GM13976 (cell line): ENCODE results near the gene IFIT1.
"Not testable (repeated sequence)": the region's sequence is repeated elsewhere in the genome, so short reads cannot be mapped to it uniquely, and the experiment has no call there.

Experiments used
- DNase-seq: peaks from one replicate; pipeline ENCODE4 v3.0.0; 2012; ENCODE audit warnings: low spot score
- in situ Hi-C: fragments of 300-500 bp; cut with MboI; formaldehyde crosslinking; loops from one replicate; pipeline ENCODE4 v1.12.0; 2022; ENCODE audit warnings: low sequenced_read_pairs, mixed read lengths, inconsistent platforms; ENCODE audit not compliant: unreplicated experiment
- TF ChIP-seq, protein P1 (sequence below): IDR thresholded peaks from 2 replicates; pipeline ENCODE4 v1.5.1; 2012; ENCODE audit warnings: borderline replicate concordance, mild to moderate bottlenecking; ENCODE audit not compliant: insufficient read depth; ENCODE audit errors: extremely low read depth, missing control alignments, control extremely low read depth

IFIT1 gene

GRCh38 chr10:89395141-89395540 is 2.7 kb downstream of the IFIT1 start:
- in situ Hi-C loops = no loop called here
- TF ChIP-seq, protein P1, sequence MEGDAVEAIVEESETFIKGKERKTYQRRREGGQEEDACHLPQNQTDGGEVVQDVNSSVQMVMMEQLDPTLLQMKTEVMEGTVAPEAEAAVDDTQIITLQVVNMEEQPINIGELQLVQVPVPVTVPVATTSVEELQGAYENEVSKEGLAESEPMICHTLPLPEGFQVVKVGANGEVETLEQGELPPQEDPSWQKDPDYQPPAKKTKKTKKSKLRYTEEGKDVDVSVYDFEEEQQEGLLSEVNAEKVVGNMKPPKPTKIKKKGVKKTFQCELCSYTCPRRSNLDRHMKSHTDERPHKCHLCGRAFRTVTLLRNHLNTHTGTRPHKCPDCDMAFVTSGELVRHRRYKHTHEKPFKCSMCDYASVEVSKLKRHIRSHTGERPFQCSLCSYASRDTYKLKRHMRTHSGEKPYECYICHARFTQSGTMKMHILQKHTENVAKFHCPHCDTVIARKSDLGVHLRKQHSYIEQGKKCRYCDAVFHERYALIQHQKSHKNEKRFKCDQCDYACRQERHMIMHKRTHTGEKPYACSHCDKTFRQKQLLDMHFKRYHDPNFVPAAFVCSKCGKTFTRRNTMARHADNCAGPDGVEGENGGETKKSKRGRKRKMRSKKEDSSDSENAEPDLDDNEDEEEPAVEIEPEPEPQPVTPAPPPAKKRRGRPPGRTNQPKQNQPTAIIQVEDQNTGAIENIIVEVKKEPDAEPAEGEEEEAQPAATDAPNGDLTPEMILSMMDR = no peak
- no peak for DNase-seq

- TF ChIP-seq, protein P1 = no peak
- in situ Hi-C loops = no loop called here
- no peak for DNase-seq
Observed at GRCh38 chr10:89398003-89398749, 5.8 kb downstream of the IFIT1 start.

GRCh38 chr10:89399956-89400355 is 7.5 kb downstream of the IFIT1 start:
- no peak for DNase-seq
- in situ Hi-C loops = no loop called here
- TF ChIP-seq, protein P1 = no peak

DNA sequence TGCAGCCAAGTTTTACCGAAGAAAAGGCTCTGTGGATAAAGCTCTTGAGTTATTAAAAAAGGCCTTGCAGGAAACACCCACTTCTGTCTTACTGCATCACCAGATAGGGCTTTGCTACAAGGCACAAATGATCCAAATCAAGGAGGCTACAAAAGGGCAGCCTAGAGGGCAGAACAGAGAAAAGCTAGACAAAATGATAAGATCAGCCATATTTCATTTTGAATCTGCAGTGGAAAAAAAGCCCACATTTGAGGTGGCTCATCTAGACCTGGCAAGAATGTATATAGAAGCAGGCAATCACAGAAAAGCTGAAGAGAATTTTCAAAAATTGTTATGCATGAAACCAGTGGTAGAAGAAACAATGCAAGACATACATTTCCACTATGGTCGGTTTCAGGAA is 10.6 kb downstream of the IFIT1 start:
- TF ChIP-seq, protein P1 = no peak
- DNase-seq = no peak
- in situ Hi-C loops = no loop called here

- TF ChIP-seq, protein P1 = no peak
- in situ Hi-C loops = no loop called here
- DNase-seq = no peak
Observed at GRCh38 chr10:89404104-89405047, 12.0 kb downstream of the IFIT1 start.

DNA sequence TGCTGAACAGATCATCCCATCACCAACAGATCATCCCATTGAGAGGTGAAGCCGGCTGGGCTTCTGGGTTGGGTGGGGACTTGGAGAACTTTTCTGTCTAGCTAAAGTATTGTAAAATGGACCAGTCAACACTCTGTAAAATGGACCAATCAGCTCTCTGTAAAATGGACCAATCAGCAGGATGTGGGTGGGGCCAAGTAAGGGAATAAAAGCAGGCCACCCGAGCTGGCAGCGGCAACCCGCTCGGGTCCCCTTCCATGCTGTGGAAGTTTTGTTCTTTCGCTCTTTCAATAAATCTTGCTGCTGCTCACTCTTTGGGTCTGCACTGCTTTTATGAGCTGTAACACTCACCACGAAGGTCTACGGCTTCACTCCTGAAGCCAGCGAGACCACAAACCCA is 13.8 kb downstream of the IFIT1 start:
- DNase-seq, in situ Hi-C loops: not testable (repeated sequence)

DNA sequence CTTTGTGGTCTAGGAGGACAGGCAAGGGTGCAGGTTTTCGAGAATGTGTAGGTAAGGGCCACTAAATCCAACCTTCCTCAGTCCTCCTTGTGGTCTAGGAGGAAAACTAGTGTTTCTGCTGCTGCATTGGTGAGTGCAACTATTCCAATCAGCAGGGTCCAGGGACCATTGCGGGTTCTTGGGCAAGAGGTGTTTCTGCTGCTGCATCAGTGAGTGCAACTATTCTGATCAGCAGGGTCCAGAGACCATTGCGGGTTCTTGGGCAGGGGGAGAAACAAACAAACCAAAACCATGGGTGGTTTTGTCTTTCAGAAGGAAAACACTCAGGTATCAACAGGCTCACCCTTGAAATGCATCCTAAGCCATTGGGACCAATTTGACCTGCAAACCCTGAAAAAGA is 15.4 kb downstream of the IFIT1 start:
- in situ Hi-C loops = not testable (repeated sequence)

GRCh38 chr10:89409282-89409681 is 16.9 kb downstream of the IFIT1 start:
- in situ Hi-C loops, DNase-seq: not testable (repeated sequence)

More for the DNA sequence above, 15.4 kb downstream of the IFIT1 start:
- DNase-seq = not testable (repeated sequence)

GRCh38 chr10:89410551-89410950 is 18.1 kb downstream of the IFIT1 start:
- DNase-seq, in situ Hi-C loops: not testable (repeated sequence)

- in situ Hi-C loops, DNase-seq: not testable (repeated sequence)
Observed at GRCh38 chr10:89411135-89411534, 18.7 kb downstream of the IFIT1 start.

- in situ Hi-C loops, DNase-seq: not testable (repeated sequence)
Observed at GRCh38 chr10:89412276-89412675, 19.9 kb downstream of the IFIT1 start.
